Breast epithelium (tissue), 3 donors: ENCODE data around the gene CNTNAP2.

Experiments
- CTCF ChIP-seq, 3 donors: fragments of 450-650 bp; IDR thresholded peaks; one replicate each; pipeline ENCODE4 v1.5.1; 2016 to 2017; ENCODE audit warnings: antibody characterized with exemption in 3 of 3, mild to moderate bottlenecking in 3 of 3, moderate library complexity in 3 of 3
- POLR2A ChIP-seq: fragments of 450-650 bp; IDR thresholded peaks from one replicate; pipeline ENCODE4 v1.6.1; 2016; ENCODE audit warnings: antibody characterized with exemption, mild to moderate bottlenecking, moderate library complexity
- POLR2AphosphoS5 ChIP-seq, 3 donors: sonication (generic); formaldehyde crosslinking; IDR thresholded peaks; one replicate each; pipeline ENCODE4 v1.6.1; 2017; ENCODE audit warnings: antibody characterized with exemption in 3 of 3

DNA sequence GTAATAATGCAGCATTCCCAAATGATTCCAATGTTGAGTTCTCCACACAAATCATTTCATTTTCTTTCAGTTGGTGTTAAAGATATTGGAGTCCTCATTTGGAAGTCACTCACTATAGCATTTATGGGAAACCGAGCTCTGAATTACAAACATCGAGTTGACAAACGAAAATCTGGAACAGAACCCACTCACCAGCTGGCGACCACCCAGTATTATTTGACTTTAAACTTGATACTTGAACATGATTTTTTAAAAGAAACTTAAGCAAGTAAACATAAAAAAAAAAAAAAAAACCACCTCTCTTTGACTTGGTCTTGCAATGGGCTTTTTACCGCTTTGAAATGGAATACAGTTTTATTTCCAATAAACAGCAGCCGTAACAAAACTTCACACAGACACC, 1897.4 kb downstream of the CNTNAP2 start:
- TF ChIP-seq CTCF (IDR thresholded peaks at IDR 0.05) (no peak), POLR2A (no peak), POLR2AphosphoS5 (IDR thresholded peaks at IDR 0.05) (no peak)
